Fibroblast of pulmonary artery (primary cell): Measurements from ENCODE around the gene ST3GAL5.

Source experiments
- DNase-seq: peaks from one replicate; pipeline ENCODE4 v3.0.0-alpha.2; 2010; ENCODE audit warnings: low read depth
- H3K4me3 ChIP-seq: replicated peaks from 2 replicates; pipeline ENCODE4 v1.5.1; 2011; ENCODE audit warnings: low read depth, mild to moderate bottlenecking, control low read depth, low read length, moderate library complexity
- CTCF ChIP-seq: IDR thresholded peaks from 2 replicates; pipeline ENCODE4 v1.5.1; 2011; ENCODE audit warnings: mild to moderate bottlenecking, control low read depth, low read length, inconsistent platforms; ENCODE audit errors: missing control alignments

ST3GAL5 gene

DNA sequence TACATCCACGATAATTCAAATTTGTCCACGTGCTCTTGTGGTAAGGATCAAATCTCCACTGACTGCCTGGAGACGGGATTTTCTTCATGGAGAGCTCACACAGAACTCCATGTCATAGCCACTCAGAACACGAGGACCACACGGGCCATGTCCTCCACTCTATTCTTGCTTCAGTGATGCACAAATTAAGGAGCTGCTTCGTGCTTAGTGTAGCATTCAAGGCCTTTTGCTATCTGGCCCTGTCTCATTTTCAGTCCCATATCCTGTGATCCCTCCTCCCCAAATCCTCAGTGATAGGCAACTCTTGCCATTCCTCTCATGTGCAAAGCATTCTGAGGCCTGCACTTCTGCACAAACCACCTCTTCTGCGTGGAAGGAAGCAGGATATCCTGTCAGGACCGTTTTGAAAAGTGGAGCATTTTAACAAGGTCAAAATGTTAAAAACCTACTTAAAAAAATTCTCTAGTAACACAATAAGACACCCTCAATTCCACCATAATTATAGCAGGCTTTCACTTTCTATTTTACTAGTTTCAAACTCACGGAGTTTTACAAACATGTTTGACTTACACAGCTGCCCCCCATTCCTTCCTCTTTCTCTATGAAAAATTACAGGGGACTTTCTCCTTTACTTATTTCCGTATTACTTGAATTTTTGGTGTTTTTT lies 35.2 kb downstream of the ST3GAL5 start:
- no peak overlapping the region for H3K4me3 ChIP-seq
- no peak for DNase-seq
- TF ChIP-seq CTCF = no peak

- TF ChIP-seq CTCF = no peak
- H3K4me3 ChIP-seq = no peak overlapping the region
- DNase-seq = no peak
Observed at GRCh38 chr2:85852937-85853498, 35.8 kb downstream of the ST3GAL5 start.

- H3K4me3 ChIP-seq = no peak overlapping the region
- DNase-seq = no peak
- no peak for TF ChIP-seq CTCF
Observed at GRCh38 chr2:85852152-85852840, 36.5 kb downstream of the ST3GAL5 start.

- TF ChIP-seq CTCF = no peak
- no peak overlapping the region for H3K4me3 ChIP-seq
- no peak for DNase-seq
Observed at GRCh38 chr2:85851253-85852151, 37.3 kb downstream of the ST3GAL5 start.

DNA sequence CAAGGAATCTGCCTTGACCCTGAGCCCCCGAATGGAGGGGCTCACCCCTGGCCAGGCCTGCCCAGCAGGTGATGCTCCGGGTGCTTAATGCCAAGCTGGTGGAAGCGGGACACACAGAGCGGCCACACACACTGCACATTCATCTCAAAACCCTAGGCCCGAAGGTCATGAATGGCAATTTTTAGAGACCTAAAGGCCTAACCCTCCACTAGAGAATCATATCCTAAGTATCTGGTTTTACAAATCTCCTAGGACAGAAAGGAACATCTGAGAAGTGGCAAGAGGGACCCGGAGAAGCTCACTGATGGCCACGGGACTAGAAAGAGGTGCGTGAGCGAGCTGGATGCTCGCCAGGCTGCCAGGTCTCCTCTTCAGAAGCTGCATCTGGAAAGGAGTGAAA lies 38.3 kb downstream of the ST3GAL5 start:
- DNase-seq = no peak

DNA sequence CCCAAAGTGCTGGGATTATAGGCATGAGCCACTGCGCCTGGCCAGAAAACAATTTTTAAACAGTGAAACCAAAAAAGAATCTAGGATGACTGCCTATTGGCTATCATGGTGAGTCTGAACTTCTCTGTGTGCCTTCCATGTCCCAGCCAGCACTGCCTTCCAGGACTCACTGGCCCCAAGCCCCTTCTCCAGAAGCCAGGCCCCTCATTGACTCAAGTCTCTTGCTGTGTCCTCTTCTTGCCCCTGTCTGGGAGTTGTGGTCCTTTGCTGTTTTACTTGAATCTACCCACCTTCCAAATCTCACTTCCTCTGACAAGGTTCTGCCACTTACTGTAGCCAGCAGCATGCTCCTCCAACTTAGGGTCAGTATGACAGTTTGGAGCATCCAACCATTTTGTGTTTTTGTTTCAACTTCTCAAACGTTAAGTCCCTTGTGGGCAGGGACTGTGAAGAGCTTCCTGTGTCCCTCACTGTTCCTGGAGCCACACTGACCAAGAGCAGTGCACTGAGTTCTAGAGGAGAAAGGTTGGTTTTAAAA lies 41.7 kb downstream of the ST3GAL5 start:
- no peak for DNase-seq
- no peak for TF ChIP-seq CTCF
- H3K4me3 ChIP-seq = no peak overlapping the region

More for the DNA sequence above, 38.3 kb downstream of the ST3GAL5 start:
- H3K4me3 ChIP-seq = no peak overlapping the region
- TF ChIP-seq CTCF = no peak
